HL-60 (cell line): ENCODE measurements around the gene TMEM179.

ENCODE experiments used
- DNase-seq, 2 experiments: peaks; one replicate each; pipeline ENCODE4 v3.0.0-alpha.2; 2010 to 2020; ENCODE audit warnings: low read depth in 1 of 2, low spot score in 1 of 2
- H3K27ac ChIP-seq: fragments of 250-450 bp; sonication (Bioruptor Pico); replicated peaks from 2 replicates; pipeline ENCODE4 v1.5.1; 2020; ENCODE audit warnings: mild to moderate bottlenecking, moderate library complexity
- H3K27me3 ChIP-seq: fragments of 250-450 bp; sonication (Bioruptor Pico); 2 replicates; pipeline ENCODE4 v1.5.1; 2021; ENCODE audit warnings: mild to moderate bottlenecking, moderate library complexity; ENCODE audit not compliant: insufficient read depth, poor library complexity, severe bottlenecking
- H3K4me3 ChIP-seq: replicated peaks from 2 replicates; pipeline ENCODE4 v1.5.1; 2011; ENCODE audit warnings: mild to moderate bottlenecking, control low read depth, low read length; ENCODE audit not compliant: insufficient read depth
- GABPA ChIP-seq: IDR thresholded peaks from 2 replicates; pipeline ENCODE4 v1.6.1; 2012; ENCODE audit warnings: low read depth
- POLR2AphosphoS5 ChIP-seq: IDR thresholded peaks from 2 replicates; pipeline ENCODE4 v1.6.1; 2012; ENCODE audit warnings: low read depth
- SPI1 ChIP-seq: IDR thresholded peaks from 2 replicates; pipeline ENCODE4 v1.6.1; 2012; ENCODE audit warnings: low read depth, mild to moderate bottlenecking, borderline replicate concordance
- TF ChIP-seq, protein P1 (sequence below): IDR thresholded peaks from 2 replicates; pipeline ENCODE4 v1.6.1; 2012; ENCODE audit warnings: low read depth; ENCODE audit not compliant: insufficient replicate concordance
- TF ChIP-seq, protein P2 (sequence below): IDR thresholded peaks from one replicate; pipeline ENCODE4 v1.5.1; 2011; ENCODE audit warnings: low read length, control low read depth, inconsistent platforms; ENCODE audit not compliant: insufficient read depth

TMEM179 gene

DNA sequence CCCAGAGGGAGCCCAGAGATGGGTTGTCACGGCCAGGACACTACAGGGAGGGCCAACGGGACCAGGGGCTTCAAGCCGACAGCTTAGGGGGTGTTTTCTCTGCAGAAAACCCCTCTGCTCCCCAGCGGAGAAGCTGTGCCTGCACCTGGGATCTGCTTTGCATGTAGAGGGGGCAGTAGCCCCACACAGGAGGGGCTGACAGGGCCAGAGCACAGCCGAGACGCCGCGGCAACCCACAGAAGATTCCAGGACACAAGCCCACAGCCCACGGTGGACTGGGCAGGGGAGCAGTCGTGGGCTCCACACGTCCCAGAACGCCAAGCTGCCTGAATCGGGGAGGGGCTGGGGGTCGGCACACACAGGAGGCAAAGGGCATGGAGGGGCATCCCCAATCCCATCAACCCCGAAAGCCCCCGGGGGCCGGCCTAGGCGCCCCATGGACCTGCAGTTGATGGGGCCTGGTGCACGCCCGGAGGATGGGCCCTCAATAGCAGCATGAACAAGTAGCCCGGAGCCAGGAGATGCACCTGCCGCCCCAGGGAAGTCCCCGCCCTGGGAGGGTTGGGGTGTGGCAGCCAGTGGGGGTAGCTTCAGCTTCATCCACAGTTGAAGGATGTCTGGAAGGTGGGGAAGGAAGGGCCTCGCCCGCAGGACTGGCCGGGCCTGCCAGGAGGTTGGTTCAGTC, 30.5 kb upstream of the TMEM179 start:
- Histone ChIP-seq H3K27me3 (peaks cover 17% of the 10 kb centered on the region), H3K4me3 (no peak overlapping the region), H3K27ac (no peak overlapping the region)
- TF ChIP-seq, protein P1, sequence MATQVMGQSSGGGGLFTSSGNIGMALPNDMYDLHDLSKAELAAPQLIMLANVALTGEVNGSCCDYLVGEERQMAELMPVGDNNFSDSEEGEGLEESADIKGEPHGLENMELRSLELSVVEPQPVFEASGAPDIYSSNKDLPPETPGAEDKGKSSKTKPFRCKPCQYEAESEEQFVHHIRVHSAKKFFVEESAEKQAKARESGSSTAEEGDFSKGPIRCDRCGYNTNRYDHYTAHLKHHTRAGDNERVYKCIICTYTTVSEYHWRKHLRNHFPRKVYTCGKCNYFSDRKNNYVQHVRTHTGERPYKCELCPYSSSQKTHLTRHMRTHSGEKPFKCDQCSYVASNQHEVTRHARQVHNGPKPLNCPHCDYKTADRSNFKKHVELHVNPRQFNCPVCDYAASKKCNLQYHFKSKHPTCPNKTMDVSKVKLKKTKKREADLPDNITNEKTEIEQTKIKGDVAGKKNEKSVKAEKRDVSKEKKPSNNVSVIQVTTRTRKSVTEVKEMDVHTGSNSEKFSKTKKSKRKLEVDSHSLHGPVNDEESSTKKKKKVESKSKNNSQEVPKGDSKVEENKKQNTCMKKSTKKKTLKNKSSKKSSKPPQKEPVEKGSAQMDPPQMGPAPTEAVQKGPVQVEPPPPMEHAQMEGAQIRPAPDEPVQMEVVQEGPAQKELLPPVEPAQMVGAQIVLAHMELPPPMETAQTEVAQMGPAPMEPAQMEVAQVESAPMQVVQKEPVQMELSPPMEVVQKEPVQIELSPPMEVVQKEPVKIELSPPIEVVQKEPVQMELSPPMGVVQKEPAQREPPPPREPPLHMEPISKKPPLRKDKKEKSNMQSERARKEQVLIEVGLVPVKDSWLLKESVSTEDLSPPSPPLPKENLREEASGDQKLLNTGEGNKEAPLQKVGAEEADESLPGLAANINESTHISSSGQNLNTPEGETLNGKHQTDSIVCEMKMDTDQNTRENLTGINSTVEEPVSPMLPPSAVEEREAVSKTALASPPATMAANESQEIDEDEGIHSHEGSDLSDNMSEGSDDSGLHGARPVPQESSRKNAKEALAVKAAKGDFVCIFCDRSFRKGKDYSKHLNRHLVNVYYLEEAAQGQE, result no peak
- TF ChIP-seq GABPA (no peak), POLR2AphosphoS5 (no peak), SPI1 (no peak)
- TF ChIP-seq, protein P2, sequence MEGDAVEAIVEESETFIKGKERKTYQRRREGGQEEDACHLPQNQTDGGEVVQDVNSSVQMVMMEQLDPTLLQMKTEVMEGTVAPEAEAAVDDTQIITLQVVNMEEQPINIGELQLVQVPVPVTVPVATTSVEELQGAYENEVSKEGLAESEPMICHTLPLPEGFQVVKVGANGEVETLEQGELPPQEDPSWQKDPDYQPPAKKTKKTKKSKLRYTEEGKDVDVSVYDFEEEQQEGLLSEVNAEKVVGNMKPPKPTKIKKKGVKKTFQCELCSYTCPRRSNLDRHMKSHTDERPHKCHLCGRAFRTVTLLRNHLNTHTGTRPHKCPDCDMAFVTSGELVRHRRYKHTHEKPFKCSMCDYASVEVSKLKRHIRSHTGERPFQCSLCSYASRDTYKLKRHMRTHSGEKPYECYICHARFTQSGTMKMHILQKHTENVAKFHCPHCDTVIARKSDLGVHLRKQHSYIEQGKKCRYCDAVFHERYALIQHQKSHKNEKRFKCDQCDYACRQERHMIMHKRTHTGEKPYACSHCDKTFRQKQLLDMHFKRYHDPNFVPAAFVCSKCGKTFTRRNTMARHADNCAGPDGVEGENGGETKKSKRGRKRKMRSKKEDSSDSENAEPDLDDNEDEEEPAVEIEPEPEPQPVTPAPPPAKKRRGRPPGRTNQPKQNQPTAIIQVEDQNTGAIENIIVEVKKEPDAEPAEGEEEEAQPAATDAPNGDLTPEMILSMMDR, result no peak
- DNase-seq, result no peak

- Histone ChIP-seq H3K27ac (no peak overlapping the region), H3K4me3 (no peak overlapping the region), H3K27me3 (peaks cover 17% of the 10 kb centered on the region)
- no peak for DNase-seq
- no peak for TF ChIP-seq GABPA
Observed at GRCh38 chr14:104634138-104634760, 29.7 kb upstream of the TMEM179 start.

- Histone ChIP-seq H3K4me3 (no peak overlapping the region), H3K27ac (no peak overlapping the region), H3K27me3 (peaks cover 17% of the 10 kb centered on the region)
- no peak for DNase-seq
- TF ChIP-seq, protein P1, result no peak
- TF ChIP-seq GABPA (no peak), SPI1 (no peak), POLR2AphosphoS5 (no peak)
- TF ChIP-seq, protein P2, result no peak
Observed at GRCh38 chr14:104633276-104634137, 28.9 kb upstream of the TMEM179 start.

GRCh38 chr14:104632781-104633180, 28.2 kb upstream of the TMEM179 start:
- Histone ChIP-seq H3K4me3 (no peak overlapping the region), H3K27ac (no peak overlapping the region), H3K27me3 (peaks cover 14% of the 10 kb centered on the region)
- DNase-seq, result no peak
- TF ChIP-seq, protein P2, result no peak
- TF ChIP-seq SPI1 (no peak), POLR2AphosphoS5 (no peak), GABPA (no peak)
- TF ChIP-seq, protein P1, result no peak
